HepG2 (cell line): ENCODE measurements around the gene PPRC1. TPM values are rescaled to one million over a fixed set of nuclear protein-coding genes. Genes with fewer than 3 reads are reported as not detected.

ENCODE experiments used
- JUND ChIP-seq: sonication (generic); formaldehyde crosslinking; IDR thresholded peaks from 2 replicates; pipeline ENCODE4 v1.8.0; 2022; ENCODE audit warnings: mild to moderate bottlenecking, missing genetic modification reagents
- MZF1 ChIP-seq: sonication (generic); formaldehyde crosslinking; IDR thresholded peaks from 2 replicates; pipeline ENCODE4 v1.8.1; 2023; ENCODE audit warnings: mild to moderate bottlenecking, missing genetic modification reagents, borderline replicate concordance
- PLRG1 ChIP-seq: fragments of 450-650 bp; conservative IDR thresholded peaks from 2 replicates; pipeline ENCODE4 v1.6.1; 2016
- POLR2AphosphoS5 ChIP-seq: IDR thresholded peaks from 2 replicates; pipeline ENCODE4 v1.6.1; 2012; ENCODE audit warnings: low read depth, low read length
- RXRB ChIP-seq: IDR thresholded peaks from 2 replicates; pipeline ENCODE4 v1.6.1; 2016; ENCODE audit warnings: borderline replicate concordance, missing genetic modification reagents, missing compliant biosample characterization
- SP1 ChIP-seq, 2 experiments: fragments of 450-650 bp in 1 of 2; sonication (generic) in 1 of 2; formaldehyde crosslinking in 1 of 2; IDR thresholded peaks; 2 replicates each; pipeline versions ENCODE4 v1.4.0 to v1.6.1; 2016 to 2020; ENCODE audit warnings: missing genetic modification reagents in 1 of 2
- TAF15 ChIP-seq: fragments of 200-400 bp; formaldehyde crosslinking; IDR thresholded peaks from one replicate; pipeline ENCODE4 v1.6.1; 2018; ENCODE audit warnings: mild to moderate bottlenecking, low read depth, low read length; ENCODE audit not compliant: poor library complexity, severe bottlenecking
- TEAD3 ChIP-seq: optimal IDR thresholded peaks from 2 replicates; pipeline ENCODE3; 2016; ENCODE audit warnings: borderline replicate concordance
- ZC3H4 ChIP-seq: sonication (generic); formaldehyde crosslinking; IDR thresholded peaks from 2 replicates; pipeline ENCODE4 v1.4.0; 2020; ENCODE audit warnings: missing genetic modification reagents, borderline replicate concordance
- ZNF138 ChIP-seq: sonication (generic); formaldehyde crosslinking; IDR thresholded peaks from 2 replicates; pipeline ENCODE4 v1.5.0; 2020; ENCODE audit warnings: mild to moderate bottlenecking, low read depth, missing genetic modification reagents
- ZNF235 ChIP-seq: sonication (generic); formaldehyde crosslinking; IDR thresholded peaks from 2 replicates; pipeline ENCODE4 v1.8.1; 2023; ENCODE audit warnings: mild to moderate bottlenecking, missing genetic modification reagents, borderline replicate concordance
- ZNF253 ChIP-seq: sonication (generic); formaldehyde crosslinking; IDR thresholded peaks from 2 replicates; pipeline ENCODE4 v1.8.0; 2022; ENCODE audit warnings: mild to moderate bottlenecking, missing genetic modification reagents, borderline replicate concordance
- ZNF549 ChIP-seq: sonication (generic); formaldehyde crosslinking; IDR thresholded peaks from 2 replicates; pipeline ENCODE4 v1.5.0; 2020; ENCODE audit warnings: missing genetic modification reagents
- ZNF598 ChIP-seq: sonication (generic); formaldehyde crosslinking; IDR thresholded peaks from 2 replicates; pipeline ENCODE4 v1.5.1; 2020; ENCODE audit warnings: mild to moderate bottlenecking, missing genetic modification reagents, borderline replicate concordance
- ZNF747 ChIP-seq: sonication (generic); formaldehyde crosslinking; IDR thresholded peaks from 2 replicates; pipeline ENCODE4 v1.8.1; 2023; ENCODE audit warnings: missing genetic modification reagents, mild to moderate bottlenecking, borderline replicate concordance
- ZNF768 ChIP-seq: sonication (generic); formaldehyde crosslinking; IDR thresholded peaks from 2 replicates; pipeline ENCODE4 v1.4.0; 2020; ENCODE audit warnings: missing genetic modification reagents
- ZNF775 ChIP-seq: sonication (generic); formaldehyde crosslinking; IDR thresholded peaks from 2 replicates; pipeline ENCODE4 v1.4.0; 2020; ENCODE audit warnings: missing genetic modification reagents, mild to moderate bottlenecking, moderate library complexity, borderline replicate concordance
- ZNF800 ChIP-seq: sonication (generic); formaldehyde crosslinking; IDR thresholded peaks from 2 replicates; pipeline ENCODE4 v1.4.0; 2020; ENCODE audit warnings: missing genetic modification reagents
- polyA plus RNA-seq, 8 experiments: library from polyadenylated mRNA; depleted of rRNA in 3 of 8; stranded (reverse) in 7 of 8; unstranded in 1 of 8; fragments of >200 nt; fragmentation: Illumina TruSeq in 4 of 8; extraction: Trizol in 4 of 8; gene quantifications; 2 replicates each; pipeline versions ENCODE4 v1.2.1 to v1.2.3, GENCODE V29; 2011 to 2016; ENCODE audit warnings: low read depth in 4 of 8, missing spikeins in 1 of 8, mixed read lengths in 1 of 8; ENCODE audit not compliant: insufficient read depth in 1 of 8
- total RNA-seq, 5 experiments: library from RNA; depleted of rRNA; stranded (reverse); fragments of >200 nt; fragmentation: Illumina TruSeq; extraction: Trizol; gene quantifications; 2 replicates each; pipeline ENCODE4 v1.2.3, GENCODE V29; 2016; ENCODE audit warnings: low read depth in 1 of 5
- TF ChIP-seq, protein P1 (sequence below): sonication (generic); formaldehyde crosslinking; conservative IDR thresholded peaks from 2 replicates; pipeline ENCODE4 v1.5.0; 2020; ENCODE audit warnings: missing genetic modification reagents
- TF ChIP-seq, protein P2 (sequence below): sonication (generic); formaldehyde crosslinking; IDR thresholded peaks from 2 replicates; pipeline ENCODE4 v1.4.0; 2020; ENCODE audit warnings: missing genetic modification reagents
- TF ChIP-seq, protein P3 (sequence below): sonication (generic); formaldehyde crosslinking; IDR thresholded peaks from 2 replicates; pipeline ENCODE4; 2020; ENCODE audit warnings: missing genetic modification reagents, mild to moderate bottlenecking, borderline replicate concordance

PPRC1 gene
- total and polyA plus RNA-seq, 2 of the 13 experiments (the other 11 are each of a cell fraction or from before 2014, with no cell fraction given) = 18.7 to 24.2 TPM

DNA sequence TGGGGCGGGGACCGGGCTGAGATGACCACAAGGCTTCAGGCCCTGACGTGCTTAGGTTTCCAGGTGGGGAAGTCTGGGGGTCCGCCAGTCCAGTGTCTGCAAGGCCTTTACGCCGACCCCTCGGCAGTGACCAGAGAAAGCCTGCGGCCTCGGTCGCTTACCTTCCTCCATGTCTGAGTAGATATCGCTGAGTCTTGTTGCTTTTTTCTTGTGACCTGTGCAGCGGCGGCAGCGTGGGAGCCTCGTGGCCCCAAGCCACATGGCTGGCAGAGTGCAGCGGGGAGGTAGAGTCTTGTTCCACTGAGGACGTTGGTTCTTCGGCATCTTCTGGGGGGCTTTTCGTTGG is 19.7 kb downstream of the PPRC1 start (continued):
- TF ChIP-seq, protein P1, sequence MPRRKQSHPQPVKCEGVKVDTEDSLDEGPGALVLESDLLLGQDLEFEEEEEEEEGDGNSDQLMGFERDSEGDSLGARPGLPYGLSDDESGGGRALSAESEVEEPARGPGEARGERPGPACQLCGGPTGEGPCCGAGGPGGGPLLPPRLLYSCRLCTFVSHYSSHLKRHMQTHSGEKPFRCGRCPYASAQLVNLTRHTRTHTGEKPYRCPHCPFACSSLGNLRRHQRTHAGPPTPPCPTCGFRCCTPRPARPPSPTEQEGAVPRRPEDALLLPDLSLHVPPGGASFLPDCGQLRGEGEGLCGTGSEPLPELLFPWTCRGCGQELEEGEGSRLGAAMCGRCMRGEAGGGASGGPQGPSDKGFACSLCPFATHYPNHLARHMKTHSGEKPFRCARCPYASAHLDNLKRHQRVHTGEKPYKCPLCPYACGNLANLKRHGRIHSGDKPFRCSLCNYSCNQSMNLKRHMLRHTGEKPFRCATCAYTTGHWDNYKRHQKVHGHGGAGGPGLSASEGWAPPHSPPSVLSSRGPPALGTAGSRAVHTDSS (CRISPR knock-in tag) = no peak
- no peak for TF ChIP-seq PLRG1
- TF ChIP-seq ZNF235 (CRISPR knock-in tag) = no peak
- TF ChIP-seq POLR2AphosphoS5 = no peak
- TF ChIP-seq RXRB (CRISPR knock-in tag) = no peak
- TF ChIP-seq ZNF138 (CRISPR knock-in tag) = no peak
- TF ChIP-seq ZNF549 (CRISPR knock-in tag) = no peak
- no peak for TF ChIP-seq MZF1 (CRISPR knock-in tag)
- TF ChIP-seq ZC3H4 (CRISPR knock-in tag) = no peak
- TF ChIP-seq, protein P2, sequence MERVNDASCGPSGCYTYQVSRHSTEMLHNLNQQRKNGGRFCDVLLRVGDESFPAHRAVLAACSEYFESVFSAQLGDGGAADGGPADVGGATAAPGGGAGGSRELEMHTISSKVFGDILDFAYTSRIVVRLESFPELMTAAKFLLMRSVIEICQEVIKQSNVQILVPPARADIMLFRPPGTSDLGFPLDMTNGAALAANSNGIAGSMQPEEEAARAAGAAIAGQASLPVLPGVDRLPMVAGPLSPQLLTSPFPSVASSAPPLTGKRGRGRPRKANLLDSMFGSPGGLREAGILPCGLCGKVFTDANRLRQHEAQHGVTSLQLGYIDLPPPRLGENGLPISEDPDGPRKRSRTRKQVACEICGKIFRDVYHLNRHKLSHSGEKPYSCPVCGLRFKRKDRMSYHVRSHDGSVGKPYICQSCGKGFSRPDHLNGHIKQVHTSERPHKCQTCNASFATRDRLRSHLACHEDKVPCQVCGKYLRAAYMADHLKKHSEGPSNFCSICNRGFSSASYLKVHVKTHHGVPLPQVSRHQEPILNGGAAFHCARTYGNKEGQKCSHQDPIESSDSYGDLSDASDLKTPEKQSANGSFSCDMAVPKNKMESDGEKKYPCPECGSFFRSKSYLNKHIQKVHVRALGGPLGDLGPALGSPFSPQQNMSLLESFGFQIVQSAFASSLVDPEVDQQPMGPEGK = no peak
- TF ChIP-seq ZNF598 (CRISPR knock-in tag) = peak; percentile 51; the same call in 1 of the 2 replicates
- no peak for TF ChIP-seq ZNF768
- TF ChIP-seq, protein P3, sequence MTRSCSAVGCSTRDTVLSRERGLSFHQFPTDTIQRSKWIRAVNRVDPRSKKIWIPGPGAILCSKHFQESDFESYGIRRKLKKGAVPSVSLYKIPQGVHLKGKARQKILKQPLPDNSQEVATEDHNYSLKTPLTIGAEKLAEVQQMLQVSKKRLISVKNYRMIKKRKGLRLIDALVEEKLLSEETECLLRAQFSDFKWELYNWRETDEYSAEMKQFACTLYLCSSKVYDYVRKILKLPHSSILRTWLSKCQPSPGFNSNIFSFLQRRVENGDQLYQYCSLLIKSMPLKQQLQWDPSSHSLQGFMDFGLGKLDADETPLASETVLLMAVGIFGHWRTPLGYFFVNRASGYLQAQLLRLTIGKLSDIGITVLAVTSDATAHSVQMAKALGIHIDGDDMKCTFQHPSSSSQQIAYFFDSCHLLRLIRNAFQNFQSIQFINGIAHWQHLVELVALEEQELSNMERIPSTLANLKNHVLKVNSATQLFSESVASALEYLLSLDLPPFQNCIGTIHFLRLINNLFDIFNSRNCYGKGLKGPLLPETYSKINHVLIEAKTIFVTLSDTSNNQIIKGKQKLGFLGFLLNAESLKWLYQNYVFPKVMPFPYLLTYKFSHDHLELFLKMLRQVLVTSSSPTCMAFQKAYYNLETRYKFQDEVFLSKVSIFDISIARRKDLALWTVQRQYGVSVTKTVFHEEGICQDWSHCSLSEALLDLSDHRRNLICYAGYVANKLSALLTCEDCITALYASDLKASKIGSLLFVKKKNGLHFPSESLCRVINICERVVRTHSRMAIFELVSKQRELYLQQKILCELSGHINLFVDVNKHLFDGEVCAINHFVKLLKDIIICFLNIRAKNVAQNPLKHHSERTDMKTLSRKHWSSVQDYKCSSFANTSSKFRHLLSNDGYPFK (CRISPR knock-in tag) = 0 out of 2 replicates have a peak, but pooled peaks have one; percentile 8
- no peak for TF ChIP-seq ZNF800
- TF ChIP-seq ZNF775 (CRISPR knock-in tag) = no peak
- no peak for TF ChIP-seq ZNF253 (CRISPR knock-in tag)
- TF ChIP-seq ZNF747 (CRISPR knock-in tag) = 0 out of 2 replicates have a peak, but pooled peaks have one; percentile 58
- no peak for TF ChIP-seq TAF15
- no peak for TF ChIP-seq TEAD3 (CRISPR knock-in tag)
- TF ChIP-seq JUND (CRISPR knock-in tag) = no peak
- TF ChIP-seq SP1 (IDR thresholded peaks at IDR 0.05) = no peak
- TF ChIP-seq SP1 (CRISPR knock-in tag; IDR thresholded peaks at IDR 0.05) = no peak
